Upper lobe of left lung (tissue), 4 donors: ENCODE data around the gene TUBB2A.

Experiments
- CTCF ChIP-seq, 6 experiments: fragments of 450-650 bp in 4 of 6; fragments of 200-600 bp in 2 of 6; sonication (generic) in 2 of 6; IDR thresholded peaks; one replicate each; pipeline ENCODE4 v1.5.1; 2016 to 2019; ENCODE audit warnings: antibody characterized with exemption in 6 of 6
- EP300 ChIP-seq, 4 donors: sonication (generic); formaldehyde crosslinking; IDR thresholded peaks; one replicate each; pipeline ENCODE4 v1.5.1; 2017; ENCODE audit warnings: antibody characterized with exemption in 4 of 4, control low read depth in 2 of 4
- POLR2A ChIP-seq, 4 donors: fragments of 450-650 bp; IDR thresholded peaks; one replicate each; pipeline ENCODE4 v1.5.1; 2016 to 2017; ENCODE audit warnings: antibody characterized with exemption in 4 of 4, mild to moderate bottlenecking in 2 of 4
- POLR2AphosphoS5 ChIP-seq, 2 donors: sonication (generic); formaldehyde crosslinking; IDR thresholded peaks; one replicate each; pipeline ENCODE4 v1.5.1; 2017; ENCODE audit warnings: antibody characterized with exemption in 2 of 2

DNA sequence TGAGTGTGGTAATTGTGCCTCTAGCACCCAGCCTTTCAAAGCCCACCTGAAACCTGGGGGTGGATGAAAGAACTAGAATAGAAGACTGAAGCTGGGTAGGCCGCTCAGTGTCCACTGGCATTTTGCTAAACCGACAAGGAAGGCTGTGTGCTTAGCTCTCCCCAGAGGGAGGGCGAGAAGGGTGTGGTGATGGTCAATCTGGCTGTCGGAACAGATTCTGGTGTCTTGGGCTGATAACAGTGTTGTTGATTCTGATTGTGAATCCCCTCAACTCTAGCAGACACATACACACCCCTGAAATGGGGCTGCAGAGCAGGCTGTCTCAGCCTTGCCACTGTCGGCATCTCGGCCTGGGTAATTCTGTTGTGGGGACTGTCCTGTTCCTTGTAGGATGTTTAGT, 43.0 kb downstream of the TUBB2A start:
- no peak for TF ChIP-seq POLR2AphosphoS5 (IDR thresholded peaks at IDR 0.05)
- no peak for TF ChIP-seq CTCF (IDR thresholded peaks at IDR 0.05)
- no peak for TF ChIP-seq POLR2A (IDR thresholded peaks at IDR 0.05)
- TF ChIP-seq EP300 (IDR thresholded peaks at IDR 0.05) = no peak
